Measurements from ENCODE around the gene ANKRD44. TPM values are rescaled to one million over a fixed set of nuclear protein-coding genes. Genes with fewer than 3 reads are reported as not detected.
A peak's percentile ranks its signal among the peaks of the same experiment; 100 is the strongest.

Gene ANKRD44
- total RNA-seq, 1 donor = 29.2 TPM

GRCh38 chr2:196990092-196990491 lies 320.5 kb downstream of the ANKRD44 start:
- DNase-seq (ENCODE audit: low read depth) = no peak
- TF ChIP-seq CTCF (IDR thresholded peaks at IDR 0.05; ENCODE audit: insufficient read depth, low read length) = no peak
- H3K4me3 ChIP-seq (ENCODE audit: low read depth, low read length) = no peak overlapping the region

DNA sequence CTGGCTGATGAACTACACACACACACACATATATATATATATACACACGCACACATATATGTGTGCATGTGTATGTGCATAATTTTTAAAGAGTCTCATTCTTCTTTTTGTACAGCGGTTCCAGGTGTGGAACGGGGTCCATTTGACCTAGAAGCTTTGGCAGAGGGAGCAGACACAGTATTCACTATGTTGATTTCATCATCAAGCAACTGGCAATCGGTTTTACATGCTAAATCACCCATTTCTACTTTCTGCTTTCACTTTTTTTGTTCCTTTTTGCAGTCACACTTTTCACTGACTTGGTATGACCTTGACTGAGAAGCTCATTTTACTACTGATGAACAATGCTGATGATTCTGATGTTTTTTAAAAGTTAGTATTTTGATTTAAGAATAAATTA lies 321.1 kb downstream of the ANKRD44 start:
- H3K4me3 ChIP-seq (ENCODE audit: low read depth, low read length) = no peak overlapping the region
- no peak for DNase-seq (ENCODE audit: low read depth)
- no peak for TF ChIP-seq CTCF (IDR thresholded peaks at IDR 0.05; ENCODE audit: insufficient read depth, low read length)

DNA sequence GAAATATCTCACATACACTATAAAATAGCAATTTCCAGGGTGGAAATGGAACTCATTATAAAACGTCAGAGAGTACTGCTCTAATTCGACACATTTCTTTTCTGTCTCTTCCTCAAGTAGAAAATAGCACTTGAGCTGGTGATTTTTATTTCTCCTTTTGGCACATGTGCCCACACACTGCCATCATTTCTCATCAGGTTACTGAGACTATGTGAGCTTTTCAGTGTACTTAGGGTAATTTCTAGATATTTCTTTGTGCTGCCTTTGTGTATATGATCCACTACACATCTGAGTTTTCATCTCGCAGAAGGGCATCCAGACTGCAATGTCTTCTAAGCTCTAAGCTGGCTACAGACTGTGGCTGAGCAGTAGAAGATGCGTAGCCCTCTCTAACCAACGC lies 321.9 kb downstream of the ANKRD44 start:
- no peak overlapping the region for H3K4me3 ChIP-seq (ENCODE audit: low read depth, low read length)
- no peak for TF ChIP-seq CTCF (IDR thresholded peaks at IDR 0.05; ENCODE audit: insufficient read depth, low read length)
- no peak for DNase-seq (ENCODE audit: low read depth)

GRCh38 chr2:196987649-196988364 lies 322.8 kb downstream of the ANKRD44 start:
- no peak for TF ChIP-seq CTCF (IDR thresholded peaks at IDR 0.05; ENCODE audit: insufficient read depth, low read length)
- peak; percentile 97 for DNase-seq (ENCODE audit: low read depth)
- H3K4me3 ChIP-seq (ENCODE audit: low read depth, low read length) = peak overlapping the region; percentile 46

GRCh38 chr2:196987298-196987648 lies 323.3 kb downstream of the ANKRD44 start:
- peak overlapping the region; percentile 19 for H3K4me3 ChIP-seq (ENCODE audit: low read depth, low read length)
- DNase-seq (ENCODE audit: low read depth) = no peak
- TF ChIP-seq CTCF (IDR thresholded peaks at IDR 0.05; ENCODE audit: insufficient read depth, low read length) = no peak

GRCh38 chr2:196985511-196986183 lies 324.9 kb downstream of the ANKRD44 start:
- no peak for TF ChIP-seq CTCF (IDR thresholded peaks at IDR 0.05; ENCODE audit: insufficient read depth, low read length)
- DNase-seq (ENCODE audit: low read depth) = no peak
- no peak overlapping the region for H3K4me3 ChIP-seq (ENCODE audit: low read depth, low read length)

Data from fibroblast of the aortic adventitia (primary cell).